ENCODE measurements around the gene TRAPPC1. TPM values are rescaled to one million over a fixed set of nuclear protein-coding genes. Genes with fewer than 3 reads are reported as not detected.

Gene TRAPPC1
- total RNA-seq, 8 experiments from 2014 or later = 60.1 to 94.1 (median 71.4) TPM

DNA sequence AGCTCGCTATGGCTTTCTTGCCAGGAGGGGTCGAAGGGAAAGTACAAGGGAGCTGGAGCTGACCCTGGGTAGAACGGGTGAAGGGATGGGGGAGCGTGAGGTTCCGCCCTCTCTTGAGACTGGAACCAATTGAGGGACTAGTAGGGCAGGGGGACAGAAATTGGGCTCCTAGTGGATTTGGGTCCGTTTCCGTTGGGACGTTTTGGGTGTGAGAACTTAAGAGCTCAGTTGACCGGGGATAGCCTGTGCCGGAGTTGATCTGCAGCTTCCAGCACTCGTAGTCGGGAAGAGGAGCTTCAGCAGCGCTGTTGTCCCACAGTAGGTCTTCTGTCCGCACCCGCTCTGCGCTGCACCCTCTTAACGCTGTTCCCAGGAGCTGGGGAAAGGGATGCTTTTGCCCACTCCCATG, 741 bp upstream of the TRAPPC1 start:
- Histone ChIP-seq H3K4me1 (replicated peaks in 1 of 2) (peaks cover 27% of the 10 kb centered on the region in 2 donors), H3K27ac (peak overlapping the region; percentile 56 to 60), H3K4me3 (peak overlapping the region; percentile 59 to 96 (median 63))
- WGBS, 10 experiments = 0 to 4% (median 1%) methylated on average over 2 to 14 of the region's 17 CpGs; no CpG with 5 or more reads in 3 of the 10 experiments
- in situ Hi-C loops (cut with MboI; ENCODE audit: low pct_unique_long_range_greater_than_20kb in 2 of 9, low sequenced_read_pairs in 9 of 9, unreplicated experiment in 9 of 9) = no loop called here
- ATAC-seq (replicated peaks in 6 of 8) = peak in 7 of 8 experiments; percentile 1 to 27 (median 12)

DNA sequence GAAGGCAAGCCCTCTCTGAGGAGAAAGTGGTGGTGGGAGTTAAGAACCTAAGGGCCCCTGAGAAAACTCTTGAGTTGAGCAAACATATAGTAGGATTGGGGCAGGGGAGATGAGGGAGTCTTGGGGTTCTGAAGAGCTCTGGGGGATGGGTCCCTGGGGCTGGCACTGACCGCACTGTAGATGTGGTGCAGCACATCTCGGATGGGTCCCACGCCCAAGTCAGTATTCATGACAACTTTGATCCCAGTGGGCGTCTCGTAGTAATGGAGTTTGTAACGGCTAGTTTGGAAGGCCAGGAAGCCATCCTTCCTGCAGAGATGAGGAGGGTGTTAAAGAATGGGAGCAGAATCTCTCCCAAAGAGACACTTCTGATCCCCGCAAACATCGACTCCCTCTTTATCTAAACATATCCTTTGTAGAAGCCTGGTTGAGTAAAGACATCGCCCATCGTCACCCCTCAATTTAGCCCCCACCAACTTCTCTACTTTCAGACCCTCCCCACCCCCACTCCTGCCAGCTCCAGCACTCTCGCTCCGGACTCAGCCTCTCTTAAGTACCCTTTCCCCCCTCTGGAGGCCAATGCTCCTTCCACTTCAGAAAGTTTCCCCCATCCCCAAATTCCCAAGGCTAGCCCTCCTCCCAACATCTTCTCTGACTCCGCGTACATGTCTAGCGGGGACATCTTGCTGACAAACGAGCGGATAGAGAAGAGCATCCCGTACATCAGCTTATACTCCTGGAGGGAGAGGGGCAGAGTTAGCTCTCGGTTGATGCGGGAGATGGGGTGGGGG, 710 bp downstream of the TRAPPC1 start:
- Histone ChIP-seq H3K4me1 (replicated peaks in 1 of 2) (peaks cover 27% of the 10 kb centered on the region in 2 donors), H3K27ac (peak overlapping the region in 1 of 2 donors; percentile 68), H3K4me3 (peak overlapping the region; percentile 59 to 96 (median 63))
- in situ Hi-C loops (cut with MboI; ENCODE audit: low pct_unique_long_range_greater_than_20kb in 2 of 9, low sequenced_read_pairs in 9 of 9, unreplicated experiment in 9 of 9) = no loop called here
- ATAC-seq (replicated peaks in 6 of 8) = peak in 1 of 8 experiments; percentile 1
- WGBS, 10 experiments = 46 to 89% (median 55%) methylated on average over 3 to 6 of the region's 20 CpGs; no CpG with 5 or more reads in 7 of the 10 experiments

DNA sequence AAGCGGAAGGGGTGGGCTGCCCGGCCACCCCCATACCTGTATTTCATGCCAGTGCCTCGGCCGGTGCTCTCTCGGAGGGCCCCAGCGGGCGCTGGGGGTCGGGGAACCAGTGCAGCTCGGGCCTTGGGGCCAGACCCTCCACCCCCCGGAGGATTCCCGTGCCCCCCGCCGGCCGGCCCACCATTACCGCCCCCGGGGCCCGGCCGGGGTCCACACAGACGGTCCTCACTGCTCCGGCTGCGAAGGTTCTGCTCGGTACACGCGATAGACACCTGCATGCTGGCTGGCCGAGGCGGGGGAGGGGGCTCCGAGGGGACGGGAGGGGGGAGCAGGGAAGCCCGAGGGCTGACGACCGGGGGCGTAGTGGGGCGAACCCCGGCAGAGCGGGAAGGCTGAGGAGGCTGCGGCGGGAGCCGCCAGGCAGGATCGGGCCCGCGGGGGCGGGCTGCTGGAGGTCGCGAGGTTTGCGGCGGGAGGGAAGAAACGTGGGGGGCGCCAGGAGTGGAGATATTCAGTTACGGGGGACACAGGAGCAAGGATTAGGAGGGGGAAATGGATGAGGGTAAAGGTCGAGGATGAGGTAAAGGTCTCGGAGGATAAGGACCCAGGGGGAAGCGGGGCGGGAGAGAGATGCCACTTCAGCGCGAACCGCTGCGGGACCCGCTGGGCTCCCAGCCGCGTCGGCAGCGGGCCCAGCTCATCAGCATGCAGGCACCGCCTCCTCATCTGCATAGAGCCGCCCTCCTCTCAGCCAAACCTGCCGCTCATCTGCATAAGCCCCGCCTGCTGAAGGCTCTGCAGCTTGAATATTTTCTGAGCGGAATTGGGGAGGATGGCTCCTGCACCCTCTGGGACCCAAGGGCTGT, 2.4 kb downstream of the TRAPPC1 start, which contains the start of gene KCNAB3:
TSS of gene KCNAB3 (minus strand) at position 699 of the 866 bp plus-strand sequence. CDS start at position 278, 421 bp downstream.
- peak in 5 of 8 experiments; percentile 23 to 54 (median 48) for ATAC-seq (replicated peaks in 6 of 8)
- in situ Hi-C loops (cut with MboI; ENCODE audit: low pct_unique_long_range_greater_than_20kb in 2 of 9, low sequenced_read_pairs in 9 of 9, unreplicated experiment in 9 of 9) = no loop called here
- H3K27ac ChIP-seq = no peak within 1 kb of the TSS

DNA sequence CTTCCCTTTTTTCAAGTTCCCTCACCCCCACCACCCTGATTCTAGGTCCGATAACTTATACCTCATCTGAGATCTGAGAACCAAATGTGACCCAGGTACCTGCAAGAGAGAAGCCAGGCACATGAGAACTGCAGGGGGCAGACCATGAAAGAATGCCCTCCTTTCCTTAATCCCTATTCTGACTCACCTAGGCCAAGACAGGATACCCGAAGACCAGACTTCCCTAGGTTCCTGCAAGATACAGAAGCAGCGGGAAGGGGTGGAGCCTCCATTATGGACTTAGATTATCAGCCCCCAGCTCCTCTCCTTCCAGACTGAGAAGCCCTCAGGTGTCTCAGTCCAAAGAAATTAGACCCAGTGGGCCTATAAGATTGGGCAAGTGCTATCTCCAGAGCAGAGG, 4.2 kb downstream of the TRAPPC1 start:
- ATAC-seq (replicated peaks in 6 of 8) = no peak
- in situ Hi-C loops (cut with MboI; ENCODE audit: low pct_unique_long_range_greater_than_20kb in 2 of 9, low sequenced_read_pairs in 9 of 9, unreplicated experiment in 9 of 9) = no loop called here
- Histone ChIP-seq H3K4me1 (replicated peaks in 1 of 2) (peaks cover 18 to 22% of the 10 kb centered on the region in 2 donors), H3K4me3 (no peak overlapping the region), H3K27ac (no peak overlapping the region)
- 50 to 100% (median 80%) methylated on average over 1 to 3 of the region's 3 CpGs; no CpG with 5 or more reads in 3 of the 10 experiments for WGBS, 10 experiments

More for the DNA sequence above, 2.4 kb downstream of the TRAPPC1 start, which contains the start of gene KCNAB3:
- WGBS, 10 experiments = 28% methylated on average over 6 to 10 of the region's 67 CpGs; no CpG with 5 or more reads in 8 of the 10 experiments
- peak within 1 kb of the TSS; percentile 12 to 96 (median 23) for H3K4me3 ChIP-seq
- H3K4me1 ChIP-seq (replicated peaks in 1 of 2) = peaks cover 25 to 27% of the 10 kb centered on the region in 2 donors

DNA sequence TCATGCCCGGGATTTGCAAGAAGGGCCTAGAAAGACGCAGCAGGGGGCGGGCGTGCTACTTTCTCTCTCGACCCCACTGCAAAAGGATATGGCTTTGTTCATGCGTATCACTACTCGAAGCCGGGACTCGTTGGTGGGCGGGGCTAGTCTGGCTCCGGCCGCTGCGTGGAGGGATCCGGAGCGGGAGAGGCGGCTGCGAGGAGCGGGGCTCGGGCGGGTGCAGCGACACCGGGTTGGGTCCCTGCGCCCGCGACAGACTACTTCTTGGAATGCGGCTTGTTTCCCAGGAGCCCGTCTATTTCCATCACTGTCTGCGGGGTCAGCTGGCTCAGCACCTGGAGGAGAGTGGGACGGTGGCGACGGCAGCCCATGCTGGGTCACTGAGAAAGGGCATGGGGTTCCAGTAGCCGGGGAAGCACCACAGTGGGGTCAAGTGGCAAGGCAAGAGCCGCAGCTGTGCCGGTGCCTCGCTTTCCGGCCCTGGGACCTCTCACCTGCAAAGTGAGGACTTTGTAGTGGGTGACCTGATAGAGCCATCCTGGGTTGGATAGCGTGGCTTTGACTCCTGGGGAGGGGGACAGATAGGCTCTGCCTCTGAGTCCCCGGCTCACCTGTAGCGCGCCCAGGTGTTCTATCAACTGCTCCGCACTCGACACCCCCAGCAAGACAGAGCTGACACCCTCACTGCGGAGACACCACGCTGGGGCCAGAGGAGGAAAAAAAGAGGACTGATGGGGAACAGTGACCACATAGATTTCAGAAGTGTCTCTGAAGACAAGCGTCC, 8.7 kb downstream of the TRAPPC1 start:
- in situ Hi-C loops (cut with MboI; ENCODE audit: low pct_unique_long_range_greater_than_20kb in 2 of 9, low sequenced_read_pairs in 9 of 9, unreplicated experiment in 9 of 9) = no loop called here
- Histone ChIP-seq H3K4me3 (peak overlapping the region; percentile 21 to 35 (median 24)), H3K27ac (peak overlapping the region; percentile 64 to 85), H3K4me1 (replicated peaks in 1 of 2) (peaks cover 13% of the 10 kb centered on the region in 2 donors)
- 28 to 70% (median 52%) methylated on average over 1 to 23 of the region's 45 CpGs; no CpG with 5 or more reads in 4 of the 10 experiments for WGBS, 10 experiments
- peak; percentile 93 to 98 (median 96) for ATAC-seq (replicated peaks in 6 of 8)

DNA sequence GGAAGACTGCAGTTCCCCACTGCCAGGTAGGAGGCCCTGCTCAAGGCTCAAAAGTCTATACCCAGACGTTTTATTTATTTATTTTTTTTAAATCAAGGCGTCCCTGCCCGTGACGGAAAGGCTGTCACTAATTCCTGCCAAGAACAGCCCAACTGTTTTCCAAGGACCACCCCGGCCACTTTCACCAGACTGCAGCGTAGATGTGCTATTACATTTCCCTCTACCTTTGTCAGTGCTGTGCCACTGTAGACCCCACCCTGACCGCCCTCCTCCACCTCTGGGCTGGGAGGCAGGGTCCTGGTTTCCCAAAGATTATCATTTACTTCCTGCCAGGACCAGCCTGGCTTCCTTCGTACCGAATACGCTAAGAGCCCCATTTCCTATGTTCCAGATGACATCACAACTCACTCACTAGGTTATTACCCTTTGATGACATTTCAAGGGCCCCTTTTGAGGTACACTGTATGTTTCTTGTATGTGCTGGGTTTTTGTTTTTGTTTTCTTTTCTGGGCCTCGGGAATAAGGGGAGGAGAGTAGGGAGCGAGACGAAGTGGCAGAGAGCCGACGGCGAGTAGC, 9.4 kb downstream of the TRAPPC1 start:
- Histone ChIP-seq H3K4me1 (replicated peaks in 1 of 2) (peaks cover 13% of the 10 kb centered on the region in 2 donors), H3K4me3 (peak overlapping the region in 4 of 5 donors; percentile 21 to 35 (median 25)), H3K27ac (peak overlapping the region; percentile 64 to 85)
- peak in 5 of 8 experiments; percentile 22 to 60 (median 54) for ATAC-seq (replicated peaks in 6 of 8)
- 0 to 100% (median 57%) methylated on average over 1 to 11 of the region's 16 CpGs; no CpG with 5 or more reads in 1 of the 10 experiments for WGBS, 10 experiments
- in situ Hi-C loops (cut with MboI; ENCODE audit: low pct_unique_long_range_greater_than_20kb in 2 of 9, low sequenced_read_pairs in 9 of 9, unreplicated experiment in 9 of 9) = no loop called here

DNA sequence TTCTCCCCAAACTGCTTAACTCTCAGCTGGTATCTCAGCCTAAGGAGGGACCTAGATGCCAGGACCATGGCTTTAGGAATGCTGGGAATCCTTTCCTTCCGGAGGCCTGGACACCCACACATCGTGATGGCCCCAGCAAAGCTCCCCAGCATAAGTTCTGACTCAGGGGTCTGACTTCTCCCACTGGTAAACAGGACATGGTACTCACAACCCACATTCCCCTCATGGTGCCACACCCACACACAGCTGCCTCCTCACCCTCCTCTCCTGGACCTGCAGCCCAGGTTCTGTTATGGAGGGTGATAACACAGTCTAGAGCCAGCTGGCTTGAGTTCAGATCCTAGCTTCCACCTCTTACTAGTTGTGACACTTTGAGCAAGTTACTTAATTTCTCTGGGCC, 14.9 kb downstream of the TRAPPC1 start:
- WGBS, 10 experiments = 8 to 100% (median 37%) methylated on average over 1 to 2 of the region's 2 CpGs; no CpG with 5 or more reads in 4 of the 10 experiments
- Histone ChIP-seq H3K4me3 (peak overlapping the region in 1 of 5 donors; percentile 47), H3K4me1 (replicated peaks in 1 of 2) (peaks cover 12 to 17% of the 10 kb centered on the region in 2 donors), H3K27ac (peak overlapping the region; percentile 93)
- ATAC-seq (replicated peaks in 6 of 8) = no peak
- in situ Hi-C loops (cut with MboI; ENCODE audit: low pct_unique_long_range_greater_than_20kb in 2 of 9, low sequenced_read_pairs in 9 of 9, unreplicated experiment in 9 of 9) = no loop called here

DNA sequence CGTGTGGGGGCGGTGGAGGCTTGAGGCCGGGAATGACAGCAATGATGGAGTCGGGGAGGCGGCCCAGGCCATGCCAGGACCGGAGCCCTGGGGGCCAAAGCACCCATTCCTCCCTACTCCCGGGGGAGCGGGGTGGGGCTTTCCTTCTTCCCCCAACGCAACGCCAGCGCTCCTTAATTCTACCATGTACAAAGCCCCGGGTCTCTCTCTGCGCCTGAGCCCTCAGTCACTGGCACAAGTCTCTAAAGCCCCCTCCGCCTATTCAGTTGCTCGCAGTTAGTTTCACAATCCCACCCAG, 15.4 kb downstream of the TRAPPC1 start:
- Histone ChIP-seq H3K4me3 (peak overlapping the region; percentile 39 to 47 (median 43)), H3K4me1 (replicated peaks in 1 of 2) (peaks cover 12 to 17% of the 10 kb centered on the region in 2 donors), H3K27ac (peak overlapping the region; percentile 93)
- ATAC-seq (replicated peaks in 6 of 8) = no peak
- 30 to 42% methylated on average over 6 of the region's 15 CpGs; no CpG with 5 or more reads in 8 of the 10 experiments for WGBS, 10 experiments
- in situ Hi-C loops (cut with MboI; ENCODE audit: low pct_unique_long_range_greater_than_20kb in 2 of 9, low sequenced_read_pairs in 9 of 9, unreplicated experiment in 9 of 9) = no loop called here

DNA sequence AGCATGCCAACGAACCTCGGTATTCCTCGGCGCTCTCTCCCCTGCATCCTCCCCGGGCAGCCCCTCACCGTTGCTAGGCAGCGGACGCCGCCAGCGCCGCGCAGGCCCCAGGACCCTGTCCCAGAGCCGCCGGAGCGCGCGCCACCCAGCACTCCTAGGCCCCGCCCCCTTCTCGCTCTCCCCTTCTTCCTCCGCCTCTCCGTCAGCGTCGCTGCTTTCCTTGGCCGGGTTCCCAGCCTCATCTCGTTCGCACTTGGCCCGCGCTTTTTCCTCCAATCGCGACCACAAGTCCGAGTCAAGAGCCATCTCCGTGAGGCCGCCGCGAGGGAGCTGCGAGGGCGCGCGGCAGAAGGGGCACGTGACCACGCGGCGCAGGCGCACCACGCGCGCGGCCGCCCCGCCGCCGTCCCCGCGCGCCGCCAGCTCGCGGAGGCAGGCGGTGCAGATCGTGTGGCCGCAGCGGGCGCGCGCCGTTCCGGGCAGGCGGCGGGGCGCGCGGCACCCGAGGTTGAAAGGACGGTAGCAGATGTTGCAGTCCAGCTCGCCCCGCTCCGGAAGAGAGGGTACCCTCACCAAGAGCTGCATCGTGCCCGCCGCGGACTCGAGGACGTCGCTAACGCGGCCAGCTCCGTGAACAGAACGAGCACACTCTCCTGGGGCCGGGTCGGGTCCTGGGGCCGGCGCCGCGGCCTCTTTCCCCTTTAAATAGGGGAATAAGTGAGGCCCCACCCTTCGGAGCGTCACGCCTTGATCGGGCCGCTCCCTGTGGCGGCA, 15.9 kb downstream of the TRAPPC1 start, which contains the start of gene RNF227:
TSS of gene RNF227 (minus strand) at position 679 of the 774 bp plus-strand sequence. CDS start at position 585, 94 bp downstream.
- 0 to 5% (median 2%) methylated on average over 2 to 13 of the region's 100 CpGs; no CpG with 5 or more reads in 4 of the 10 experiments for WGBS, 10 experiments
- H3K4me3 ChIP-seq = peak within 1 kb of the TSS; percentile 39 to 47 (median 43)

DNA sequence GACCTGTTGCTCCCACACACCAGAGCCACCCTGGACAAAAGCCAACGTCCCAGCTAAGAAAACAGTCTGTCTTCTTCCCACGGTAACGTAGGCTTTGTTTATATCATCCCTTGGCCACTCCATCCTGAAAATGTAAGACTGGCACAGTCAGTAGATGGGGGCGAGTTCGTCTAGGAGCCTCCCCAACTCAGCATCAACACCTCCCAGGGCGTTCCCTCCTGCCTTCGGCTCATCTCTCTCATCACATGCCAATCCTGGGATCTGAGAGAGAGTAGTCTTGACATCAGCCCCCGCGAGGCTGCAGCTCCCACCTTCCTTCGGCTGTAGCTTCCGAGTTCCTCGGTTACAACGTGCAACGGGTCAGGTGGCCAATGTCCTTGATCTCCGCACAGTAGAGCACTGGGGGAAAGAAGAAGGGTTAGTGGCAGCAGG, 16.6 kb downstream of the TRAPPC1 start:
- Histone ChIP-seq H3K4me1 (replicated peaks in 1 of 2) (peaks cover 12 to 17% of the 10 kb centered on the region in 2 donors), H3K4me3 (peak overlapping the region; percentile 39 to 47 (median 43)), H3K27ac (peak overlapping the region in 1 of 2 donors; percentile 93)
- in situ Hi-C loops (cut with MboI; ENCODE audit: low pct_unique_long_range_greater_than_20kb in 2 of 9, low sequenced_read_pairs in 9 of 9, unreplicated experiment in 9 of 9) = no loop called here
- 0 to 13% (median 1%) methylated on average over 1 to 14 of the region's 15 CpGs; no CpG with 5 or more reads in 3 of the 10 experiments for WGBS, 10 experiments
- peak in 2 of 8 experiments; percentile 21 to 24 for ATAC-seq (replicated peaks in 6 of 8)

More for the DNA sequence above, 15.9 kb downstream of the TRAPPC1 start, which contains the start of gene RNF227:
- Histone ChIP-seq H3K27ac (peak within 1 kb of the TSS; percentile 93), H3K4me1 (replicated peaks in 1 of 2) (peaks cover 12 to 17% of the 10 kb centered on the region in 2 donors)
- in situ Hi-C loops (cut with MboI; ENCODE audit: low pct_unique_long_range_greater_than_20kb in 2 of 9, low sequenced_read_pairs in 9 of 9, unreplicated experiment in 9 of 9) = no loop called here
- peak; percentile 75 to 91 (median 88) for ATAC-seq (replicated peaks in 6 of 8)

DNA sequence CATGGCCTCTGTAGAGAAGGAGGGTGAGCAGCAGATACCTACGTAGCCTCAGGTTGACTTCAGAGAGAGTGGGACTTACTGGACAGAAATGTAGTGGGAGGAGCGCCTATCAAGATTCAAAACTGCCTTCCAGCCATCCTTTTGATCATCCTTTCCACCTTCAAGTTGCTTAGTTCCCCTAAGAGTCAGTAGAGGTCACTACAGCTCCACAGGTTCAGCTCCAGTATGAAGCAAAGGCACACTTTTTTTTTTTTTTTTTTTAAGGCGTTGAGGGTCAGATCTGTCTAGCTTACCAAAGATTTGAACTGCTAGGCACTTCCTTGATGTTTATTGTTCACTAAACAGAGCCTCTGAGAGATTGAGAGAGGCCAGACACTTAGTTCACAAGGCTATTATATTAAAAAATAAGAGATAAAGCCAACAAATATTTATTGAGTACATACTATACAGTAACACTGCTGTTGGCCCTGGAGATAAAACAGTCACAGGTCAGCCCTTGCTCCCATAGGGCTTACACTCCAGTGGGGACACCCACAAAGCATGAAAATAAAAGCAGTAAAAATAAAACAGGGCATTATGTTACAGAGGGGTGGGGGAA, 18.7 kb downstream of the TRAPPC1 start:
- in situ Hi-C loops (cut with MboI; ENCODE audit: low pct_unique_long_range_greater_than_20kb in 2 of 9, low sequenced_read_pairs in 9 of 9, unreplicated experiment in 9 of 9) = no loop called here
- ATAC-seq (replicated peaks in 6 of 8) = peak in 2 of 8 experiments; percentile 1 to 3
- WGBS, 10 experiments = 10 to 50% (median 29%) methylated on average over 1 to 3 of the region's 3 CpGs; no CpG with 5 or more reads in 4 of the 10 experiments

More for the DNA sequence above, 18.7 kb downstream of the TRAPPC1 start:
- H3K4me3 ChIP-seq = no peak overlapping the region
- peaks cover 12 to 17% of the 10 kb centered on the region in 2 donors for H3K4me1 ChIP-seq (replicated peaks in 1 of 2)
- H3K27ac ChIP-seq = no peak overlapping the region
